NCI-H510A treated with DMSO at 0.1 percent for 48 hours (cell line): ENCODE results near the gene TMEM247.

ENCODE experiments used
- DNase-seq: peaks from one replicate; lab custom pipeline; 2025; lab: John Stamatoyannopoulos, UW

The TMEM247 gene

DNA sequence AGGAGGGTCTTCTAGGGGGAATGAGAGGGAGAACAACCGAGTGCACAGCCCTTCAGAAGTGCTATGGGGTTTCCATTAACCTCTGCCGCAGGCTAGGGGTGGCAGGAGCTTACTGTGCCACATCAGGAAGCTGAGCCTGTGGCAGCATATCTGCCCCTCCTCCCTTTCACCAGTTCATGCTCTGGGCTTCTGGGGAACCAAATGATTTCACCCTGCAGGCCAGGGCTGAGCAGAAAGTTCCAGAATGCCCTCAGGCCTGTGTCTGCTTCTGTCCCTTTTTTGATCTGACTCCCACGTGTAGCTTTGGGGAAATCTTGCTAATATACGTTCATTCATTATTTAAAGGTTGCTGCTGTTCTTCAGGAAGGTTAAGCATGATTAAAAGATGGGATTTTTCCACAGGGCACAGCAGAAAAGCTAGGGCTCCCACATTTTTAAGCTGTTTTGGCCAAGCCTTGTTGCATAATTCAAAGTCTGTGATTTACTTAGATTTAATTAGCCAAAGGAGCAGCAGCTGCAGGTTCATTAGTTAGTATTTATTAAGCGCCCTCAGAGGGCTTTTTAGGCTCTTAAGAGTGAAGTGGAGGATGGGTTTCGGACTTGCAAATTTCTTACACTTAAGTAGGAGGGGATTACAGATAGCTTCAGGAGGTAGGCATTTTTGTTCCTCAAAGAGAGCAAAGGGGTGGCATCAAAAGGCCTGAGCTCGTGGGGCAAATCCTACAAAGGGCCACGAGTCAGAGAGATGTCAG lies 10.2 kb downstream of the TMEM247 start:
- no peak for DNase-seq

DNA sequence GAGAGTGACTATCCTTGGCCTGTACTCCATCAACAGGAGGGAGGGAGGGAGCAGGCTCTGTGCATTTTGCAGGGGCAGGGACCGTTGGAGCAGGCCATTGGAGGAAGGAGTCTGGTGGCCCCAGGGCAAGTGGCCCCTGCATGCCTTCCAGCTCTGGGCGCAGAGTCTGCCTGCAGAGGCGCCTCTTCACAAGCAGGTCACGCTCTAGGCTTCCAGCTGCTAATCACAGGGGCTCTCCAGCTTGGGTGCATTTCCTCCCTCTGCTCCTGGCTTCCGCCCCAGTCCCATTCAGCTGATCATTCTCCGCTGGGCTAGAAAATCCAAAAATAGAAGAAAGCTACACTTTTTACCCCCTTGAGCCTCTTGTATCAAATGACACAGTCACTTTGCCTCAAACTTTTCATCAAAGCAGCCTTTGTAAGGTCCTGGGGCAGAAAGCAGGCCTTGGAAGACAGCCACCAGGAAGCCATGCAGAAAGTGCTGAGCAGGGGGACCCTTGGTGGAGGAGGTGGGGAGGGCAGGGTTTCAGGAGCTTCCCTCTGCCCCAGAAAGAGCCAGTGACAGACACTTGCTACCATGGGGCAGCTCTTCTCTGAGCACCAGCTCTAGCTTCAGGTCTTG lies 11.3 kb downstream of the TMEM247 start:
- no peak for DNase-seq

DNA sequence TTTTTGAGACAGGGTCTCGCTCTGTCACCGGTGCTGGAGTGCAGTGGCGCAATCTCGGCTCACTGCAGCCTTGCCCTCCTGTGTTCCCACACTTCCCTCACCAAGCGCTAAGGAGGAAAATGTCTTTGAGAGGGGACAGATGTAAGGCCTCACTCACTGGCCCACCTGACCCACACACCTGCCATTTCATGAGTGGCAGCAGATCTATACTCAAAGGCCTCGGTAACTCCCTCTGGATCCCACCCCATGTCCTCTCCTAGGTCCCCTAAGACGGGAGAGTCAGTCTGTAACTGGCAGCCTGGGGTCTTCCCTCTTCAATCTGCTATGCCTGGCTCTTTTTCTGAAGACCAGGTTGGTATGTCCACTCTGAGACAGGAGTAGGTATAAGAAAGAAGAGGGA lies 12.9 kb downstream of the TMEM247 start:
- DNase-seq, result no peak

DNA sequence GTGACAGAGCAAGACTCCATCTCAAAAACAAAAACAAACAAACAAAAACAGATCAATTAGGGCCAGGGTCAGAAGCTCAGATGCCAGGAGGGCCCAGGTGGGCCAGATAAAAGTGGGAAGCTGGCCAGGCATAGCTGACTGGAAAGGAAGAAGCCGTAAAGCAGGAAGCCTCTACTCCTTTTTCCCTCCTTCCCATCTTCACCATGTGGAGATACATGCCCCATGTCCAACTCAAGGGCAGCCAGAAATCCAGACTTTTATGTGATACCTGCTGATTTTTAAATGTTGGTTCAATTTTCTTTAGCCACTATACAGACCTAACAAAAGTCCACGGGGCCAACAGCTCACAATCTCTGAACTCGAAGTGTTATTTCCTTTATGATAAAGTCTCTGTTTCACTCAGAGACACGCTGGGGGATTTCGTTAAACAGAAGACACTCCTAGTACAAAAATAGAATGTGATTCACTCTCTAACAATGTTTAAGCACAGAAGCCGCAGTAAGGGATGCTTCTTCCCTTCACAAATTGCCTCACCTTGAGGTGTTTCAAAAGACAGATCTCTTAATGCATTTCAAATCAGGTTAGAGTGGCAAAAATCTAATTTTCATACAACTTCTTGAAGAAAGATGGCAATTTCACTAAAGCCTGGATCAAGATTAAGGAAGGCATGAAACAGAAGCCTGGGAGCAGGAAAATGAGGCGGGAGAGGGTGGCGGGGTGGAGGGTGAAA lies 14.0 kb downstream of the TMEM247 start:
- DNase-seq, result no peak

GRCh38 chr2:46493971-46494250 lies 14.5 kb downstream of the TMEM247 start:
- DNase-seq, result no peak

DNA sequence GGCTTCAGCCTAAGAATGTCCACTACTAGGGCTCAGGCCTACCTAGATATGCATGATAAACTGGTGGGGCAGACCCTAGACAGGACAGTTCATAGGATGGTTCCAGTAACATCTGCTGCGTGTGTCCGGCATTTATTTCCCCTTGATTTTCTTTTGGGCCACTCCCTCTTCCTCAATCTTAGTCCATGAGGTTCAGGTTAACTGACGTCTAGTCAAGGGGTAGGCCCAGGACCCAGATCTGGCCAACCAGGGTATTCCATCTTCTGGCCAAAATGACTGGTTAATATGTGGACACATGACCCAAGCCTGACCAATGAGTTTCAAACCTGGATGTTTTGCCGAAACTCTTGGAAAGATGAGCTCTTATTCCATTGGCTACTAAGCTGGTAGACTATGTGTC lies 15.2 kb downstream of the TMEM247 start:
- no peak for DNase-seq

- DNase-seq, result no peak
Observed at GRCh38 chr2:46495231-46496030, 16.1 kb downstream of the TMEM247 start.

- no peak for DNase-seq
Observed at GRCh38 chr2:46497766-46498165, 18.4 kb downstream of the TMEM247 start.

- DNase-seq, result no peak
Observed at GRCh38 chr2:46498681-46499080, 19.3 kb downstream of the TMEM247 start.

GRCh38 chr2:46499392-46499785 lies 20.0 kb downstream of the TMEM247 start:
- DNase-seq, result no peak

DNA sequence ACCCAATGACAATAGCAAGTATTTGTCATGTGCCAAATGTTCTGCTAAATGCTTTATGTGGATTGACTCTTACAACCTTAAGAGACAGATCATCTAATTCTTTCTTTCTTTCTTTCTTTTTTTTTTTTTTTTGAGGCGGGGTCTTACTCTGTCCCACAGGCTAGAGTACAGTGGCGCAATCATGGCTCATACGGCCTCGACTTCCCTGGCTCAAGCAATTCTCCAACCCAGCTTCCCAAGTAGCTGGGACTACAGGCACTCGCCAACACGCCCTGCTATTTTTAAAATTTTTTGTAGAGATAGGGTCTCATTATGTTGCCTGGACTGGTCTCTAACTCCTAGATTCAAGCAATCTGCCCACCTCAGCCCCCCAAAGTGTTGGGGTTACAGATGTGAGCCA lies 21.4 kb downstream of the TMEM247 start:
- no peak for DNase-seq

DNA sequence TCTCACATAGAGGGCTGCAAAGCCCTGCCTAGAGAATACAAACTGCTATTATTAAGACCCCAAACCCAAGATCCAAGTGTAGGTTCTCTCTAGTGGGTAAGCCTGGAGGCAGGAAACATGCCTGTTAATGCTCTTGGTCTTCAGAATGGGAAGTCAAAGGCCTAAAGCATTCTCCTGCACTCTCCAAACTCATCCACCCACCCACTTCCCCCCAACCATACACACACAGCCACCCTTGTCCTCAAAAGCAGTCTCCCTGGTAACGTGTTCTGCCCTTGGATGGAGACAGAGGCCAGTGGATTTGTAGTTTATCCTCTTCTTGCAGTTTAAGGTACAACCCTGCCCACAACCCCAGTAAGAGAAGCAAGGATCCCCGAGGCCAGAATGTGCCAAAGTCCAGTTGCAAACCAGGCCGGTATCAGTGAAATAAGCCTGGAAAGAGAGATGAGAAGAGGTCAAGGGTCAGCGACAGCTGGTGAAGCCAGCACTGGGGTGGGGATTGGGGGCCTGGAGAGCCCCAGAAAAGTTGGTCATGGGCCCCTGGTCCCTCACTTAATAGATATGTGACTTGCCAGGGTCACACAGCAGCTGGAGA lies 23.0 kb downstream of the TMEM247 start:
- no peak for DNase-seq

DNA sequence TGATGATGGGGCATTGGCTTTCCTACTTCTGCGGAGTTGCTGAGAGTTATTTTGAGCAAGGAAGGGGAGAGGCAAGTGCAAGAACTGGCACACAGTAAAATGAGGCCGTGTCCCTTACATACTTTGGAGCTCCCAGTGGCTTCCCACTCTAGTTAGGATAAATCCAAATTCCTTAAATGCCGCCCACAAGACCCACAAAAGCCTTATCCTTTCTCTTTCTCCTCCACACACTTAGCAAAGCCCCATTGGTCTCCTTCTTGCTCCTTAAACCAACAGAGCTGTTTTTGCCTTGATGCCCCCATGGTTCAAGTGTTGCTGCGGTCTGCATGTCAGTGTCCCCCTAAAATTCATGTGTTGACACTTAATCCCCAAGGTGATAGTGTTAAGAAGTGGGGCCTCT lies 24.3 kb downstream of the TMEM247 start:
- DNase-seq, result no peak

- DNase-seq, result no peak
Observed at GRCh38 chr2:46504221-46504620, 24.9 kb downstream of the TMEM247 start.

GRCh38 chr2:46504685-46505471 lies 25.5 kb downstream of the TMEM247 start:
- DNase-seq, result no peak

DNA sequence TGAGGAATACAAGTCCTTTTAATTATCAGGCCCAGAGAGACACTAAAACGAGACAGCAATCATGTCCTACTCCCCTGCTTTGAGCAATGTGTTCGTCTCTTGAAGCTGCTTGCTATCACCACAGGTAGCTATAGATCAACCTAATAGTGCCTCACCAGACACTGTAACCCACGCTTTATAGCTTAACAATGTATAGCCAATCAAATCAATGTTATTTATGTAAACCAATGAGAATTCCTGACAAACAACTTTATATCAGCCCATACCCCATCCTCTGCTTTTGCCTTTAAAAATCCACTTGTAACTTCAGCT lies 26.1 kb downstream of the TMEM247 start:
- DNase-seq, result no peak

GRCh38 chr2:46506131-46506706 lies 26.9 kb downstream of the TMEM247 start:
- DNase-seq, result no peak

- no peak for DNase-seq
Observed at GRCh38 chr2:46508312-46508711, 28.9 kb downstream of the TMEM247 start.

GRCh38 chr2:46508759-46509158 lies 29.4 kb downstream of the TMEM247 start:
- no peak for DNase-seq

- no peak for DNase-seq
Observed at GRCh38 chr2:46509804-46510203, 30.4 kb downstream of the TMEM247 start.

- DNase-seq, result no peak
Observed at GRCh38 chr2:46510598-46511177, 31.3 kb downstream of the TMEM247 start.
